Endothelial cell of umbilical vein (primary cell): ENCODE results near the gene STK17A. TPM values are rescaled to one million over a fixed set of nuclear protein-coding genes. Genes with fewer than 3 reads are reported as not detected.

Experiments
- BruUV-seq: library from RNA; stranded (reverse); fragments of 400-500 nt; replicated peaks from 2 replicates; lab custom pipeline; 2021; lab: Mats Ljungman, UMichigan
- CTCF ChIA-PET: fragments of 300-600, 350-600 bp; sonication (Branson Sonifier 250); formaldehyde crosslinking; loops from one replicate; lab custom pipeline; 2021; ENCODE audit warnings: antibody characterized with exemption, inconsistent platforms; lab: Charles Lee
- POLR2A ChIA-PET: fragments of 300-600, 350-600 bp; sonication (Branson Sonifier 250); formaldehyde crosslinking; loops from one replicate; lab custom pipeline; 2021; ENCODE audit warnings: antibody characterized with exemption, inconsistent platforms; lab: Charles Lee
- DNase-seq: peaks from one replicate; pipeline ENCODE4 v3.0.0-alpha.2; 2011; ENCODE audit warnings: low read depth, low spot score
- FAIRE-seq: peaks from 2 replicates; lab custom pipeline; 2011; peaks lifted over from hg19 to GRCh38; lab: Jason Lieb, UNC
- H2AFZ ChIP-seq: 2 replicates; pipeline ENCODE4 v1.6.0; 2012; ENCODE audit warnings: low read depth, low read length, control low read depth, inconsistent platforms
- H3K27ac ChIP-seq: 2 replicates; pipeline ENCODE4 v1.5.1; 2011; ENCODE audit warnings: low read depth, mild to moderate bottlenecking, control low read depth, low read length, moderate library complexity; ENCODE audit not compliant: insufficient read depth
- H3K27me3 ChIP-seq, 2 experiments: 2 replicates each; pipeline versions ENCODE4 v1.6.0 to v1.6.1; 2011; ENCODE audit warnings: low read length in 2 of 2, mixed read lengths in 1 of 2; ENCODE audit not compliant: control insufficient read depth in 2 of 2, insufficient read depth in 2 of 2
- H3K36me3 ChIP-seq, 2 experiments: 2 replicates in 1 of 2; 3 replicates in 1 of 2; pipeline ENCODE4 v1.5.1; 2011; ENCODE audit warnings: low read length in 2 of 2, mild to moderate bottlenecking in 1 of 2, moderate library complexity in 1 of 2; ENCODE audit not compliant: control insufficient read depth in 2 of 2, insufficient read depth in 2 of 2; ENCODE audit errors: extremely low read depth in 1 of 2
- H3K4me1 ChIP-seq: 3 replicates; pipeline ENCODE4 v1.5.1; 2011; ENCODE audit warnings: mild to moderate bottlenecking, low read length; ENCODE audit not compliant: control insufficient read depth, insufficient read depth; ENCODE audit errors: extremely low read depth
- H3K4me2 ChIP-seq: 2 replicates; pipeline ENCODE4 v1.6.1; 2011; ENCODE audit warnings: low read length, control low read depth, mixed read lengths; ENCODE audit not compliant: insufficient read depth
- H3K4me3 ChIP-seq, 3 experiments: fragments of 200-600 bp in 1 of 3; sonication (generic), shearing (Covaris generic) in 1 of 3; replicated peaks in 1 of 3; 2 replicates each; pipeline ENCODE4 v1.5.1; 2011 to 2016; ENCODE audit warnings: control low read depth in 3 of 3, low read length in 3 of 3, mild to moderate bottlenecking in 2 of 3, inconsistent platforms in 1 of 3, low read depth in 1 of 3, moderate library complexity in 1 of 3; ENCODE audit not compliant: insufficient read depth in 1 of 3
- H3K79me2 ChIP-seq: 2 replicates; pipeline ENCODE4 v1.6.0; 2012; ENCODE audit warnings: low read length, inconsistent platforms; ENCODE audit not compliant: control insufficient read depth, insufficient read depth
- H3K9ac ChIP-seq: replicated peaks from 2 replicates; pipeline ENCODE3; 2011; ENCODE audit warnings: low read length, control low read depth; ENCODE audit not compliant: insufficient read depth; ENCODE audit errors: extremely low read depth
- H3K9me1 ChIP-seq: replicated peaks from 3 replicates; pipeline ENCODE4 v1.6.0; 2011; ENCODE audit warnings: mild to moderate bottlenecking, low read length; ENCODE audit not compliant: control insufficient read depth, insufficient read depth; ENCODE audit errors: extremely low read depth
- H3K9me3 ChIP-seq: replicated peaks from 2 replicates; pipeline ENCODE4 v1.5.1; 2012; ENCODE audit warnings: low read length, inconsistent platforms; ENCODE audit not compliant: control insufficient read depth, insufficient read depth
- H4K20me1 ChIP-seq: replicated peaks from 2 replicates; pipeline ENCODE3; 2011; ENCODE audit warnings: mild to moderate bottlenecking, low read length; ENCODE audit not compliant: control insufficient read depth, insufficient read depth; ENCODE audit errors: extremely low read depth
- EZH2 ChIP-seq: IDR thresholded peaks from 2 replicates; pipeline ENCODE4 v1.6.1; 2012; ENCODE audit warnings: borderline replicate concordance, low read depth, mild to moderate bottlenecking, moderate library complexity, low read length, inconsistent platforms; ENCODE audit not compliant: severe bottlenecking
- FOS ChIP-seq: IDR thresholded peaks from 2 replicates; pipeline ENCODE4 v1.6.1; 2011; ENCODE audit warnings: mild to moderate bottlenecking, low read length, moderate library complexity, borderline replicate concordance; ENCODE audit not compliant: insufficient read depth
- GATA2 ChIP-seq: IDR thresholded peaks from 2 replicates; pipeline ENCODE4 v1.7.0; 2011; ENCODE audit warnings: low read depth, mild to moderate bottlenecking, moderate library complexity, mixed read lengths, low read length; ENCODE audit not compliant: insufficient read length, insufficient read depth
- JUN ChIP-seq: IDR thresholded peaks from 2 replicates; pipeline ENCODE4 v1.6.1; 2011; ENCODE audit warnings: borderline replicate concordance, low read depth; ENCODE audit not compliant: insufficient read length, insufficient read depth
- MYC ChIP-seq: IDR thresholded peaks from one replicate; pipeline ENCODE4 v1.6.1; 2011; ENCODE audit warnings: mild to moderate bottlenecking, low read depth, low read length
- POLR2A ChIP-seq: IDR thresholded peaks from 2 replicates; pipeline ENCODE4 v1.6.1; 2012; ENCODE audit warnings: low read depth, mild to moderate bottlenecking, control low read depth, low read length
- POLR2AphosphoS5 ChIP-seq: IDR thresholded peaks from 2 replicates; pipeline ENCODE4 v1.6.1; 2012; ENCODE audit warnings: low read depth, mild to moderate bottlenecking, control low read depth, low read length, moderate library complexity; ENCODE audit not compliant: insufficient read depth
- dilution Hi-C: fragments of 300-500 bp; cut with MboI; formaldehyde crosslinking; loops from one replicate; pipeline ENCODE4 v1.15.0; 2019; ENCODE audit warnings: low sequenced_read_pairs; ENCODE audit not compliant: extremely low pct_ligation_motif_present
- intact Hi-C: fragments of 100-400 bp; cut with micrococcal nuclease; formaldehyde crosslinking; loops from one replicate; pipeline ENCODE4 v1.10.0; 2022
- polyA plus RNA-seq, 4 experiments: library from polyadenylated mRNA; depleted of rRNA in 3 of 4; stranded (reverse) in 3 of 4; unstranded in 1 of 4; fragments of >200 nt; gene quantifications; 2 replicates each; pipeline versions ENCODE4 v1.2.1 to v1.2.3, GENCODE V29; 2011 to 2012; ENCODE audit warnings: missing spikeins in 1 of 4
- total RNA-seq: library from RNA; stranded (reverse); gene quantifications from 2 replicates; pipeline ENCODE4 v1.2.3, GENCODE V29; 2021
- TF ChIP-seq, protein P1 (sequence below), 2 donors: IDR thresholded peaks; 1 replicate in 1 of 2; 2 replicates in 1 of 2; pipeline ENCODE4 v1.5.1; 2011; ENCODE audit warnings: low read length in 2 of 2, mild to moderate bottlenecking in 2 of 2, moderate library complexity in 2 of 2, control low read depth in 1 of 2, inconsistent platforms in 1 of 2, low read depth in 1 of 2; ENCODE audit not compliant: insufficient read depth in 1 of 2; ENCODE audit errors: extremely low read depth in 1 of 2
- TF ChIP-seq, protein P2 (sequence below): IDR thresholded peaks from 2 replicates; pipeline ENCODE4 v1.6.1; 2011; ENCODE audit not compliant: insufficient read depth, insufficient read length

Gene STK17A
- total and polyA plus RNA-seq, 2 donors (not counting 3 experiments of a cell fraction or from before 2014, with no cell fraction given) = 11.7 to 58.8 TPM

DNA sequence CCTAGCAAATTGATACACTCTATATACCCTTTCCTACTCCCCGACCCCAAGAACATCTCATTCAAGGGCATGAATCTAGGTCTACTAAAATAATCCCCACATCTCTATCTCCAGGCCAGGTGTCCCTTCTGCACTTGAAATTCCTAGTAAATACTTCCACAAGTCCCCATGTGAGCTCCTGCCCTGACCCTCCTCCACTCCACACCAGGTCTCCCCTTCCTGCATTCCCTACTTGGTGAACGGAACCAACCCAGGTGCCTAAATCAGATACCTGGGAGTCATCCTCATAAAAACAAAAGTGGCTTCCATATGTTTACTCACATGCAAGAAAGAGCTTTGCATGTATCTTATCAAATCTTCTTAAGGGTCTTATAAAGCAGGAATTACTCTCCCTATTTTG is 77.2 kb downstream of the STK17A start:
- no peak for FAIRE-seq
- intact Hi-C loops = no loop called here
- peaks cover 2% of the 10 kb centered on the region for H3K79me2 ChIP-seq

More for the DNA sequence above, 77.2 kb downstream of the STK17A start:
- ChIA-PET CTCF (interaction anchor here (1.0 kb wide), 2 partner anchors 40 to 77 kb away, joined by 3 read pairs; partner anchors contain the start of gene STK17A), POLR2A (no interaction called here)
- H3K9ac ChIP-seq = no peak overlapping the region
- H3K4me1 ChIP-seq = peaks cover 10% of the 10 kb centered on the region
- H3K27me3 ChIP-seq = no peaks in the 10 kb centered on the region
- no peaks in the 10 kb centered on the region for H3K36me3 ChIP-seq
- H3K9me1 ChIP-seq = no peaks in the 10 kb centered on the region
- no TSS peak for BruUV-seq
- no peak overlapping the region for H2AFZ ChIP-seq
- H4K20me1 ChIP-seq = no peaks in the 10 kb centered on the region
- dilution Hi-C loops = no loop called here
- no peak overlapping the region for H3K27ac ChIP-seq
- TF ChIP-seq POLR2A (no peak), POLR2AphosphoS5 (no peak), MYC (no peak), FOS (no peak), GATA2 (no peak), JUN (no peak), EZH2 (no peak)
- TF ChIP-seq, protein P1, sequence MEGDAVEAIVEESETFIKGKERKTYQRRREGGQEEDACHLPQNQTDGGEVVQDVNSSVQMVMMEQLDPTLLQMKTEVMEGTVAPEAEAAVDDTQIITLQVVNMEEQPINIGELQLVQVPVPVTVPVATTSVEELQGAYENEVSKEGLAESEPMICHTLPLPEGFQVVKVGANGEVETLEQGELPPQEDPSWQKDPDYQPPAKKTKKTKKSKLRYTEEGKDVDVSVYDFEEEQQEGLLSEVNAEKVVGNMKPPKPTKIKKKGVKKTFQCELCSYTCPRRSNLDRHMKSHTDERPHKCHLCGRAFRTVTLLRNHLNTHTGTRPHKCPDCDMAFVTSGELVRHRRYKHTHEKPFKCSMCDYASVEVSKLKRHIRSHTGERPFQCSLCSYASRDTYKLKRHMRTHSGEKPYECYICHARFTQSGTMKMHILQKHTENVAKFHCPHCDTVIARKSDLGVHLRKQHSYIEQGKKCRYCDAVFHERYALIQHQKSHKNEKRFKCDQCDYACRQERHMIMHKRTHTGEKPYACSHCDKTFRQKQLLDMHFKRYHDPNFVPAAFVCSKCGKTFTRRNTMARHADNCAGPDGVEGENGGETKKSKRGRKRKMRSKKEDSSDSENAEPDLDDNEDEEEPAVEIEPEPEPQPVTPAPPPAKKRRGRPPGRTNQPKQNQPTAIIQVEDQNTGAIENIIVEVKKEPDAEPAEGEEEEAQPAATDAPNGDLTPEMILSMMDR (IDR thresholded peaks at IDR 0.05; ENCODE audit: extremely low read depth in 1 of 2, insufficient read depth in 1 of 2, low read depth in 1 of 2, low read length in 2 of 2) = no peak
- TF ChIP-seq, protein P2, sequence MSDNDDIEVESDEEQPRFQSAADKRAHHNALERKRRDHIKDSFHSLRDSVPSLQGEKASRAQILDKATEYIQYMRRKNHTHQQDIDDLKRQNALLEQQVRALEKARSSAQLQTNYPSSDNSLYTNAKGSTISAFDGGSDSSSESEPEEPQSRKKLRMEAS = no peak
- H3K4me2 ChIP-seq = no peak overlapping the region
- H3K9me3 ChIP-seq = no peaks in the 10 kb centered on the region
- DNase-seq = no peak
- H3K4me3 ChIP-seq = no peak overlapping the region
